GM12892 (cell line): ENCODE measurements around the gene CSNK1A1L.

Source experiments
- POLR2A ChIP-seq: IDR thresholded peaks from 2 replicates; pipeline ENCODE4 v1.6.1; 2011; ENCODE audit warnings: low read depth, low read length, control low read depth
- POLR2AphosphoS5 ChIP-seq: IDR thresholded peaks from 2 replicates; pipeline ENCODE4 v1.6.1; 2011; ENCODE audit warnings: low read depth, low read length, control low read depth
- TAF1 ChIP-seq: IDR thresholded peaks from 2 replicates; pipeline ENCODE4 v1.6.1; 2011; ENCODE audit warnings: low read depth, mild to moderate bottlenecking, control low read depth, low read length, borderline replicate concordance

- TF ChIP-seq POLR2AphosphoS5 (no peak), POLR2A (no peak), TAF1 (no peak)
Observed at GRCh38 chr13:37139356-37139755, 33.9 kb upstream of the CSNK1A1L start.
